ENCODE data around the gene WAC. TPM values are rescaled to one million over a fixed set of nuclear protein-coding genes. Genes with fewer than 3 reads are reported as not detected.
A peak's percentile ranks its signal among the peaks of the same experiment; 100 is the strongest.

Gene WAC
- total RNA-seq, 6 donors from 2014 or later: 74.6 to 159 (median 101) TPM

DNA sequence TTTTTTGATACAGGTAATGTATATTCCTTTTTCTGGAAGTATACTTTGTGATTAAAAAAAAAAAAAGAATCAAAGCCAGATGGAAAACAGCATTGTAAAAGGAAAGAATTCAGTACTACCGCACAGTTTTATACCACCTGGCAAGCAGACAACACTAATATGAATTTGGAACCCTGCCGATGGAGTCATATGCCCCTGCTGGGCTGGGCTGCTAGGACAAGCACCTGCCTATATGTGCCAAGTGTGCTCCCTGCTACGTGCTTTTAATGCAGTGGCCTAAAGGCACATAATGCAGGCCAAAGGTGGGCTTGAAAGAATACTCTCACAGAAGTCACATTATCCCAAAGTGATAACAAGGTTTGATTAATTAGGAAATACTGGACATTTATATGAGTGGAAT, 29.8 kb upstream of the WAC start:
- H3K27me3 ChIP-seq: no peaks in the 10 kb centered on the region
- WGBS, 2 donors: 61 to 75% methylated on average over 3 of the region's 3 CpGs
- no peaks in the 10 kb centered on the region for H3K4me1 ChIP-seq
- no peak overlapping the region for H3K4me3 ChIP-seq
- H3K27ac ChIP-seq: peak overlapping the region in 1 of 4 donors; percentile 13
- no peaks in the 10 kb centered on the region for H3K9me3 ChIP-seq
- DNase-seq (no peak), ATAC-seq (ENCODE audit: low FRiP score in 2 of 2) (no peak)
- H3K36me3 ChIP-seq: no peaks in the 10 kb centered on the region
- TF ChIP-seq, protein P1, sequence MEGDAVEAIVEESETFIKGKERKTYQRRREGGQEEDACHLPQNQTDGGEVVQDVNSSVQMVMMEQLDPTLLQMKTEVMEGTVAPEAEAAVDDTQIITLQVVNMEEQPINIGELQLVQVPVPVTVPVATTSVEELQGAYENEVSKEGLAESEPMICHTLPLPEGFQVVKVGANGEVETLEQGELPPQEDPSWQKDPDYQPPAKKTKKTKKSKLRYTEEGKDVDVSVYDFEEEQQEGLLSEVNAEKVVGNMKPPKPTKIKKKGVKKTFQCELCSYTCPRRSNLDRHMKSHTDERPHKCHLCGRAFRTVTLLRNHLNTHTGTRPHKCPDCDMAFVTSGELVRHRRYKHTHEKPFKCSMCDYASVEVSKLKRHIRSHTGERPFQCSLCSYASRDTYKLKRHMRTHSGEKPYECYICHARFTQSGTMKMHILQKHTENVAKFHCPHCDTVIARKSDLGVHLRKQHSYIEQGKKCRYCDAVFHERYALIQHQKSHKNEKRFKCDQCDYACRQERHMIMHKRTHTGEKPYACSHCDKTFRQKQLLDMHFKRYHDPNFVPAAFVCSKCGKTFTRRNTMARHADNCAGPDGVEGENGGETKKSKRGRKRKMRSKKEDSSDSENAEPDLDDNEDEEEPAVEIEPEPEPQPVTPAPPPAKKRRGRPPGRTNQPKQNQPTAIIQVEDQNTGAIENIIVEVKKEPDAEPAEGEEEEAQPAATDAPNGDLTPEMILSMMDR (IDR thresholded peaks at IDR 0.05): peak in 1 of 6 experiments; percentile 15
- no peak for TF ChIP-seq EP300 (IDR thresholded peaks at IDR 0.05)
- no peak for TF ChIP-seq POLR2AphosphoS5 (IDR thresholded peaks at IDR 0.05)
- no peak for TF ChIP-seq POLR2A (IDR thresholded peaks at IDR 0.05)

GRCh38 chr10:28505359-28505959, 27.5 kb upstream of the WAC start:
- DNase-seq (no peak), ATAC-seq (ENCODE audit: low FRiP score in 2 of 2) (no peak)
- Histone ChIP-seq H3K27me3 (no peaks in the 10 kb centered on the region), H3K4me1 (no peaks in the 10 kb centered on the region), H3K36me3 (no peaks in the 10 kb centered on the region), H3K27ac (no peak overlapping the region), H3K4me3 (no peak overlapping the region), H3K9me3 (no peaks in the 10 kb centered on the region)
- WGBS, 2 donors: 69 to 76% methylated on average over 4 of the region's 4 CpGs
- TF ChIP-seq POLR2AphosphoS5 (IDR thresholded peaks at IDR 0.05) (no peak), POLR2A (IDR thresholded peaks at IDR 0.05) (no peak), EP300 (IDR thresholded peaks at IDR 0.05) (no peak)
- TF ChIP-seq, protein P1 (IDR thresholded peaks at IDR 0.05): no peak

DNA sequence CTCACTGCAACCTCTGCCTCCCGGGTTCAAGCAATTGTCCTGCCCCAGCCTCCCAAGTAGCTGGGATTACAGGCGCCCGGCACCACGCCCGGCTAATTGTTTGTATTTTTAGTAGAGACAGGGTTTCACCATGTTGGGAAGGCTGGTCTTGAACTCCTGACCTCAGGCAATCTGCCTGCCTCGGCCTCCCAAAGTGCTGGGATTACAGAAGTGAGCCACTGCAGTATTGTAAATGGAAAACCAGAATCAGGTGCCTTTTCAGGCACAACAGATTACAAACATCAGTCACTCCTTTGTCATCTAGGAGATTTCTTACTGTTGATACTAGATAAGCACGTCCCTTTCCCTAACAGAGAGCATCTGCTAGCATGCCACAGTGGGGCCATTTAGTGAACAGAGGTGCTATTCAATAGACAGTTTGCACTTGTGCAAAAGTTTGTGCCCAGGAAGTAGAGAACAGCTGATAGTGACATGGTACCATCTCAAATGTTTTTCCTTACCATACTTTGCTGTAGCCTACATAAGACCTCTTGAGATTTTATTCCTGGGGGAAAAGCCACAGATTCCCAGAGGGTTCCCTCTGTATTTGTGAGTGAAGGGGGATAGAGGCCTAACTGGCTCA, 24.5 kb upstream of the WAC start:
- ATAC-seq (ENCODE audit: low FRiP score in 2 of 2) (no peak), DNase-seq (no peak)
- no peak overlapping the region for H3K27ac ChIP-seq
- 82 to 88% methylated on average over 7 of the region's 7 CpGs for WGBS, 2 donors
- no peak overlapping the region for H3K4me3 ChIP-seq
- no peaks in the 10 kb centered on the region for H3K36me3 ChIP-seq
- TF ChIP-seq EP300 (IDR thresholded peaks at IDR 0.05) (no peak), POLR2A (IDR thresholded peaks at IDR 0.05) (no peak), POLR2AphosphoS5 (IDR thresholded peaks at IDR 0.05) (no peak)
- TF ChIP-seq, protein P1 (IDR thresholded peaks at IDR 0.05): no peak
- no peaks in the 10 kb centered on the region for H3K27me3 ChIP-seq
- no peaks in the 10 kb centered on the region for H3K4me1 ChIP-seq
- H3K9me3 ChIP-seq: no peaks in the 10 kb centered on the region

DNA sequence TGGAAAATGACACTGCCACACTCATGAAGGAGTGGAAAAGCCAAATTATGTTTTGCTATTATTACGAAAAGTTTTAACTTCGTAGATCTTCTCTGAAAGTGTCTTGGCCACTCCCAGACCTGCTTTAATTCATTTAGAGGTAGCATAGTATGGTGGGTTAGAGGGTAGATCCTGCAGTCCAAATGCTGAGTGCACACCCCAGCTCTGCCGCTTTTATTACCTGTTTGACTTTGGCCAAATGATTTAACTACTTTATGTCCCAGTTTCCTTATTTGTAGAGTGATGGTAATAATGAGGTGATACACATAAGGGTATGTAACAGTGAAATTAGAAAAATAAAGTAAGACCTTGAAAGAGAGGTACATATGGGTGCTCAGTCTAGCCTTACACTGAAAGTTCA, 23.6 kb upstream of the WAC start:
- Histone ChIP-seq H3K9me3 (no peaks in the 10 kb centered on the region), H3K36me3 (no peaks in the 10 kb centered on the region), H3K27ac (no peak overlapping the region), H3K4me3 (no peak overlapping the region), H3K4me1 (no peaks in the 10 kb centered on the region), H3K27me3 (no peaks in the 10 kb centered on the region)
- DNase-seq: no peak
- TF ChIP-seq POLR2AphosphoS5 (IDR thresholded peaks at IDR 0.05) (no peak), EP300 (IDR thresholded peaks at IDR 0.05) (no peak), POLR2A (IDR thresholded peaks at IDR 0.05) (no peak)
- TF ChIP-seq, protein P1 (IDR thresholded peaks at IDR 0.05): no peak
- no peak for ATAC-seq (ENCODE audit: low FRiP score in 2 of 2)
- WGBS, 2 donors: 88 to 92% methylated on average over 3 of the region's 3 CpGs

GRCh38 chr10:28514648-28515047, 18.3 kb upstream of the WAC start:
- no peak for DNase-seq
- 94 to 100% methylated on average over 1 of the region's 1 CpG for WGBS, 2 donors
- Histone ChIP-seq H3K27ac (no peak overlapping the region), H3K27me3 (no peaks in the 10 kb centered on the region), H3K4me1 (no peaks in the 10 kb centered on the region), H3K36me3 (no peaks in the 10 kb centered on the region), H3K4me3 (no peak overlapping the region), H3K9me3 (peaks cover 0 to 5% (median 0%) of the 10 kb centered on the region in 4 donors)
- ATAC-seq (ENCODE audit: low FRiP score in 2 of 2): no peak
- TF ChIP-seq POLR2AphosphoS5 (IDR thresholded peaks at IDR 0.05): no peak
- TF ChIP-seq EP300 (IDR thresholded peaks at IDR 0.05): no peak
- no peak for TF ChIP-seq POLR2A (IDR thresholded peaks at IDR 0.05)
